HK-2 (cell line): ENCODE results near the gene GDF2.

Experiments used
- DNase-seq: peaks from one replicate; pipeline ENCODE4 v3.0.0-alpha.2; 2018; ENCODE audit not compliant: unreplicated experiment

Gene GDF2

DNA sequence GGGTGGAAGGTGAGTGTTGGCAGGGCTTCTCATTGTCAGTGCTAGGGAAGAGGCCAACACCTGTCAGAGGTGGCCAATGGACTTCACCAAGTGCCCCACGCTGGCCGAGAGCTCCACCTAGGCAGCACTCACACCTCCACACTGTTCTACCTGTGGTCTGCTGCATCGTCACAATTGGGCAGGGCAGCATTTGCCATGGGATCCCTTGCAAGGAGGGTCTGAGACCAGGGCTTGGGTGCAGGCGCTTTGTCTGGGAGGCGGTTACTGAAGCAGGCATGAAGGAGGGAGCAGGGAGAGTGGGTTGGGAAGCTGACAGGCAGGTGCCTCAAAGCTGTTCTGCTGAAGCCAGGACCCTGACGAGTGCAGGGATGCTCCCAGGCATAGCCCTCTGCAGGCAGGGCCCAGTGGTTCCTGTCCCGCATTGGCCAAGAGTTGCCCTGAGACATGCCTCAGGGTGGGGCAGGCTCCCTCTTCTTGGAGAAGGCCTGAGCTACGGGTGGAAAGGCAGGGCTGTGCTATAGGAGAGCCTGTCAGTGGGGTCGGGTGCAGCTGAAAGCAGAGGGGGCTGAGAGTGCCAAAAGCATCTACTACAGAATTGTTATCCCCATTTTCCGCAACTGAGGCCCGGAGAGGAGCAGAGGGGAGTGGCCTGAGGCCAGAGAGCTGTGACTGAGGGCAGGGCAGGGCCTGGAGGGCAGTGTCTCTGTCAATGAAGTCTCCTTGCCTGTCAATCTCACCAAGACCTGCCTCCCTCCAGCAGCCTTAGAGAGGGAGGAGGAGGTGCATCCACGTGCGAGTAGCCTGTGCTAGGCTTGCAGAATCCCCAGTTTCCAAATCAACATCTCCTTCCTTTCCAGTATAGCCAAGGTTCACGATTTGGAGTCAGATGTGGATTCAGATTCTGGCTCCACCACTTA lies 29.9 kb downstream of the GDF2 start:
- no peak for DNase-seq

DNA sequence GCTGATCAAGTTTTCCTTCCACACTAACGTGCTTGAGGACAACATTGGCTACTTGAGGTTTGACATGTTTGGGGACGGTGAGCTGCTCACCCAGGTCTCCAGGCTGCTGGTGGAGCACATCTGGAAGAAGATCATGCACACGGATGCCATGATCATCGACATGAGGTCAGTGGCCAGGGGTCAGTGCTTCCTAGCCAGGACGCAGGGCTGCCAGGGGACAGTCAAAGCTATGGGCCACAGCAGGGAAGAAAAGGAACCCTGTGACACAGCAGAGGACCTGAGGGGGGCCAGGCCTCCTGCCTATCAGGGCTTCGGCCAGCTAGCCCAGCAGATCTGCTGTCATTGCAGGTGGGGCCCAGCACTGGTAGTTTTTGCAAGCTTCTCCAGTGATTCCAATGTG lies 31.1 kb downstream of the GDF2 start:
- no peak for DNase-seq

DNA sequence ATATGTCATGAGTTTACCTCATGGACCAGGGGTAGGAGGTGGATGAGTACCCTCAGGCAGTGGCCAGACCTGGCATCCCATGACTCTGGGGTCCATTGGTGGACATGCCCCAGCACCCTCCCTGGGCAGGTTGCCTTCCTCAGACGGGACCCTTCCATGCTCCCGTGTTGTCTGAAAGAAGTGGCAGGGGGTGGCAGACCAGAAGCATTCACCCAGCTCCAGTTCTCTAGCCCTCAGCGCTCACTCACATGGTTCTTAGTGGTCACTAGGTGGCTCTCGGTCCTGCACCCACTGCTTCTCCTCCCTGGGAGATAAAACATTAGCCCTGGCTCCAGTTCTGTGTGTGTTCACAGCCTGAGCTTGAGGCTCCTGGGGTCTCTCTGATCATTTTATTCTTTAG lies 31.9 kb downstream of the GDF2 start:
- no peak for DNase-seq

DNA sequence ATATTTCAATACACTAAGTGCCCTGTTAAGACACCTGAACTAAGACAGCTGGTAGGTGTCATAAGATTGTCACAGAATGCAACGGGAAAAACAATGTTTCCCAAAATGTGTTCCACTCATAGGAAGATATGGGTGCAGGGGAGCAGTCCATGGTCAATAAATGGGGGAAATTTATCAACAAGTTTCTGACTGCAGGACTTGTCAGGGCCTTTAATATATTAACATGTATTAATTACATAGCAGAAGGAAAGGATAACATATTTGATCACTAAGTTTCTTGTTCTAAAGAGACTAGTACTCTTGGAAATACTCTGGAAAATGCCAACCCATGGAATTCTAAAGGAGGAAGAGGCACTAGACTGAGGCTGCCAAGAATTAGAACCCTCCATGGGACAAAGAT lies 32.6 kb downstream of the GDF2 start:
- DNase-seq: no peak

DNA sequence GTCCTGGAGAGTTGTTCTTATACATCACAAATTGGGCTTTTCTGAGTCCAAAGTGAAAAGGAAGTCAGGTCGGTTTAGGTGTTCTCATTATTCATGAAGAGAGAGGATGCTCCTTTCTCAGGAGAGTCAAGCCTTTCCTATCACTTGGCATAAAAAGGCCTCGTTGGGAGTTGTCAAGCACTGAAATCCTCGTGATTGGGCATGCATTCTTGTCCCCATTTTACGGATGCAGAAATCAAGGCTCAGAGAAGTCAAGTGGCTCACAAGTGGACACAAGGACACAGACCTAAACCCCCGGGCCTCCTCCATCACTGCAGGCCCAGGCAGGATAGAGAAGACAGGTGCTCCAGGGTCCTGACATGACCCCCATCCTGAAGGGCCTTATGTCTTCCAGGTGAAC lies 34.5 kb downstream of the GDF2 start:
- no peak for DNase-seq

DNA sequence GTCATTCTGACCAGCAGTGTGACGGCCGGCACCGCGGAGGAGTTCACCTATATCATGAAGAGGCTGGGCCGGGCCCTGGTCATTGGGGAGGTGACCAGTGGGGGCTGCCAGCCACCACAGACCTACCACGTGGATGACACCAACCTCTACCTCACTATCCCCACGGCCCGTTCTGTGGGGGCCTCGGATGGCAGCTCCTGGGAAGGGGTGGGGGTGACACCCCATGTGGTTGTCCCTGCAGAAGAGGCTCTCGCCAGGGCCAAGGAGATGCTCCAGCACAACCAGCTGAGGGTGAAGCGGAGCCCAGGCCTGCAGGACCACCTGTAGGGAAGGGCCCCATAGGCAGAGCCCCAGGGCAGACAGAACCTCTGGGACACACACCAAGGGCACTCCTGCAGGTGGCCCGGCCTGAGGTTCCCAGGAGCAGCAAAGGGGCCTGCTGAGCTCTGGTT lies 34.9 kb downstream of the GDF2 start:
- DNase-seq: no peak

DNA sequence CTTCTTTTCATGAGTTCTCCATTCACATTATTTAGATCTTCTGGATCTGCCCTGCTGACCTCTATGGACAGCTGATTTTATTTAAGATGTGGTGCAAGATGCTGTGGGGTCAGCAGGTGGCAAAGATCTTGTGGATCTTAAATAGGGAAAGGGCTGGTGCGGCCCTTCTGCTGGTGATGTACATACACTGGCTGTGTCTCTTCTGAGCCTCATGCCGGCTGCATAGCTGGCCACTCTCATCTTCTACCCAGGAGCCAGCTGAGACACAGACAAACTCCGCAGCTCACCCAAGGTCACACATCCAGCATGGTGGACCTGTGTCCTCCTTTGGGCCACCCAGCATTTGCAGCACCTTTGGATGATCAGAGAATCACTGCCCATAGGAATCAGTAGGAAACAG lies 35.7 kb downstream of the GDF2 start:
- DNase-seq: no peak

DNA sequence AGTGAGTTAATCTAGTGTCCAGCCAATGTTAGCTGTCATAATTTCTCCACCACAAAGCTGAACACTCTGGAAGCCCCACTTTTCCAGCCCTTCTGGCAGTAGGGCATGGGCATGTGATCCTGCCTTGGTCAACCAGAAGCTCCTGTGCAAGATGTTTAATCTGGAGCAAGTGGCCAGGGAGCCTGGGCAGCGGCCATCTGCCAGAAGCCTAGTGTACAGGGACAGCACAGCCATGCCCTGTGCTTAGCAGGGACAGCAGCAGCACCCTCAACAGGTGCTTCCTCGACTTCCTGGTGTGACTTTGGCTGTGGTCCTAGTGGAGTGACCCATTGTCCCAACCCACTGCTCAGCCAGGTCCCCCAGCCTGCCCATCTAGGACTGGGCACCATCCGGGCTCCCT lies 36.2 kb downstream of the GDF2 start:
- no peak for DNase-seq

DNA sequence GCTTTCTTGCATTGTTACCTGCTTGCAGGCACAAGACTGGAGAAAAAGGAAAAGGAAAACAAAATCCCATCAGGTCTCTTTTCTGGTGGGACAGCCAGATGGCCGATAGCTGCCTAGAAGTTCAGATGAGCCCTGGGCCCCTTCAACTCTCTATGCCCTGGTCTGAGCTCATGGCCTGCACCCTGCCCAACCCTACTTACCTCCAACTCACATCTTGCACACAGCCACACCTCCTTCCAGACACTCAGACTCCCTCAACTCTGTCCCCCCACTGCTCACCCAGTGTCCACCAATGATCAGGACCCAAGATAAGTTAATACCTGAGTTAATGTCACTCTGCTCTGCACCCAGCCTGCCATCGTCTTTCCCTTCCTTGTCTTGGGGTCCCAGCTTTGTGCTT lies 36.8 kb downstream of the GDF2 start:
- DNase-seq: no peak

DNA sequence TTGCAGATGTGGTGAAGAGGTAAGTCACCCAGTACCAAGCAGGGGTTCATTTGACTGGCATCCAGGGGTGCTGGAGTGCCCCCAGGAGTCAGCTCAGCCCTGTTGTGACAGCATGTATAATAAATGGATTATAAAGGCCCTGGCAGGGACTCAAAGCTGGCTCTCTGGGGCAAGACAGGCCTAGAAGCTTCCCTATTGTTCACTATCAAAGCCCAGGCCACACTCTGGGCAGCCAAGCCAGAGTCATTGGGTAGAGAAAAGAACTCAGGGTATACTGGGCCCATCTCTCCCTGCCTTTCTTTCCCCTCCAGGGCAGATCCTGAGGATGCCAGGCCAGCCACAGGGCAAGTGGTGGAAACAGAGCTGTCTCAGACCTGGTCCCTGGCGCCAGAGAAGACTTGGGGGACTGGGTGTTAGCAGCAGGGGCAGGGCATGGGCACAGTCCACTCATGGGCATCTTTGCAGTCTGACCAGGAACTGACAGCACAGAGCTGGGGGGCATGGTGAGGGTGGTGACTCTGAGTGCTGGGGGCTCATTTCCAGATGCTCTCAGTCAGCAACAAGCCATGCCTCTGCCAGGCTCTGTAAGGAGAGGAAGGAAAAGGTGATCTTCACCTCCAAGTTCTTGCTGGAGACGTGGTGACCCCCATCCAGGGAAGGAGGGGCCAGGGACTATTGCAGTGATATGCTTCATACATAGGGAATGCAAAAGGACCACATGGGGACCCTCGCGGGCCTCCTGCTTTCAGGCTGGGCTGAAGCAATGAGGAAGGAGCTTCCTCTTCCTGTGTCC lies 37.6 kb downstream of the GDF2 start:
- no peak for DNase-seq

DNA sequence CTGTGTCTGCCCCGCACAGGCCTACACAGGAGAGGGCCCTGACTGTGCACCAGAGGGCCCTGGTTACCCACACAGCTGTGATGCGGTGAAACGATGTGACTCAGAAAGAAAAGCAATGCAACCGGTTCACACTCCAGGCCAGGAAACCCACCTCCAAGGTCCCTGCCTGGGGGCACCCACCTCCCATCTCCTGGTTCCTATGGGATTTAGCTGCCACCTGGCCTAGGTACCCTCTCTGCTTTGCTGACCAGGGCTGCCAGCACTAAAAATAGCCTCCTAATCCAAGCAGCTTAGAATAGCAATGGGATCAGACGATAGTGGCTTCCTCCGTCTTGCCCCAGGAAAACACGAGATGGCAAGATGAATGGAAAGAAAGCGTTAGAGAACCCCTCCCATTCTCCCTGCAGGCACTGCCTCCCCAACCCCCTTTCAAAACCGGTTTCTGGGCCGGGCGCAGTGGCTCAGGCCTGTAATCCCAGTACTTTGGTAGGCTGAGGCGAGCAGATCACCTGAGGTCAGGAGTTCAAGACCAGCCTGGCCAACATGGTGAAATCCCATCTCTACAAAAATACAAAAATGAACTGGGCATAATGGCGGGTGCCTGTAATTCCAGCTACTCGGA lies 38.3 kb downstream of the GDF2 start:
- no peak for DNase-seq

DNA sequence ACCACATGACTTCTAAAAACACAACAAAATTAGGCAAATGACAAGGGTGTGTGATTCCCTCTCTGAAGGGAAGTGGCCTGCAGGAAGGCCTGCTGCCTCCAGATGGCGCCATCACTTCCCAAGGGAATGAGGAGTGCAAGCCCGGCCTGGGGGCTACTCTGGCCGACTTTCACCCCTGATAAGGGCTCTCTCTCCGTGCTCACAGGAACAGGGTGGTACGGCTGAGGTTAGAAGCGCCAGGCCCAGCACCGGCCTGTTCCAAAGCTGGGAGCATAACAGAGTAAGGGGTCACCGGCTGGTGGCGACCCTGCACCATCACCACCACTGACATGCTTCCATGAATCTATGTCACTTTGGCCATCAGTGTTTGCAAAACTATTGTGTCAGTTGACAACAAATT lies 39.0 kb downstream of the GDF2 start:
- peak; percentile 41 for DNase-seq

DNA sequence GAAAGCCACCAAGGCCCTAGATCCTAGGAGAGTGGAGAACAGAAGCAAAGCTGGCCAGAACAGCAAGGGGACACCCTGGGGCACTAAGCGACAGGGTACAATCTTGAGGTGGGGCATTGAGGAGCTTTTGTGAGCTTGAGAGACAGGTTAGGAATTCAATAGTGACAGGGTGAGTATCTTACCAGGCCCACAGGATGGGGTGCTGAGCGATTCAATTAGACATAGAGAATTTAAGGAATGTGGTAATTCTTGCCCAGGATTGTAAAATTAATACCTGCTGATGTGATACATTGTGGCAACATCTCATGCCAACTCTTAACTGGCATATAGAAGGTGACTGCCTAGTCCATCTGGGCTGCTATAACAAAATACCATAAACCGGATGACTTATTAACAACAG lies 39.9 kb downstream of the GDF2 start:
- no peak for DNase-seq

DNA sequence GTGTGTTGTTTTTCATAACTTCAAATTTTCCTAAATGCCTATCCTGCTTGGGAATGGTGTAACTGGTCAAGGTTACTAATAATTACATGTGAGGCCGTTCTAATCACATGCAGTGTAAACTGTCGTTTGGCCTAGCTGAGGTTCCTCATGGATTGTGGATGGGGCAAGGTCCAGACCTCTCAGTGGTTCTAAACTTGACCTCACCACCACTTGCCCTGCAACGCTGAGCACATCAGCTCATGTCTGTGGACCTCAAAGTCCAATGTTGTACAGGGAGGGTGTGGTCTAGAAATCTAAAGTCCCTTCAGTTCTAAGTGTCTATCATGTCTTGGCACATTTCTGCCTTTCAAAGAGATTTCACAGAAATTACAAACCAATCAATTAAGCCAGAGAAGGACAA lies 41.5 kb downstream of the GDF2 start:
- DNase-seq: no peak

DNA sequence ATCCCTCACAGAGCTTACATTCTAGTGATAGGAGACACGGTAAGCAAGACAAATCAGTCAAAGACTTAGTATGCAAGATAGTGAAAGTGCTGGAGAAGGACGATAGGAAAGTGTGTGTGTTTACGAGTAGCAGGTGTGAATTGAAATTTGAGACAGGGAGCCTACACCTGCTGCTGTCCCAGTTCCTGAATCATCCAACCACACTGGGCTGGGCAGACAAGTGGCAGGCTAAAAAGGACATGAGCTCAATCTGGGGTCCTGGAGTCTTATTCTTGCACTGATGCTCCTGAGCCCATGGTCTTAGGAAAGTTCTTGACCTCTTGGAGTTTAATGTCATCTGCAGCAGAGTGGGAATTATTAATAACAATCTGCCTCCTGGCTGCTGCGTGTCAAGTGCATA lies 42.1 kb downstream of the GDF2 start:
- no peak for DNase-seq

DNA sequence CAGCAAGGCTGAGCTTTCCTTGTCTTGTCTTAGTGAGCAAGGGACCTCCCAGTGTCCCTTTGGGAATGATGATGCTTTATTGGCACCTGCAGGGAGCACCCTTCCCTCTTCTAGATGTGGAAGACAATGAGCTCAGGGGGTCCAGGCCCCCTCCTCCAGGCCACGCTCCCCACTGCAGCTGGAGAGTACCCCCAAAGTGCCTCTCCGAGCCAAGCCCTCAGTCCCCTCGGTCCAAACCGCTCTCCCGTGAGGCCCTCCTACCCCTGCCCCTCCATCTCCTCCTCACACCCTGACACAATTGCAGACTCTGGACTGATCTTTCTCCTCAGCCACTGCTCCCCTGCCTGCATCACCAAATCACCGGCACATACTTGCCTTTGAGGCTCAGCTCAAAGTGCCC lies 42.7 kb downstream of the GDF2 start:
- no peak for DNase-seq

DNA sequence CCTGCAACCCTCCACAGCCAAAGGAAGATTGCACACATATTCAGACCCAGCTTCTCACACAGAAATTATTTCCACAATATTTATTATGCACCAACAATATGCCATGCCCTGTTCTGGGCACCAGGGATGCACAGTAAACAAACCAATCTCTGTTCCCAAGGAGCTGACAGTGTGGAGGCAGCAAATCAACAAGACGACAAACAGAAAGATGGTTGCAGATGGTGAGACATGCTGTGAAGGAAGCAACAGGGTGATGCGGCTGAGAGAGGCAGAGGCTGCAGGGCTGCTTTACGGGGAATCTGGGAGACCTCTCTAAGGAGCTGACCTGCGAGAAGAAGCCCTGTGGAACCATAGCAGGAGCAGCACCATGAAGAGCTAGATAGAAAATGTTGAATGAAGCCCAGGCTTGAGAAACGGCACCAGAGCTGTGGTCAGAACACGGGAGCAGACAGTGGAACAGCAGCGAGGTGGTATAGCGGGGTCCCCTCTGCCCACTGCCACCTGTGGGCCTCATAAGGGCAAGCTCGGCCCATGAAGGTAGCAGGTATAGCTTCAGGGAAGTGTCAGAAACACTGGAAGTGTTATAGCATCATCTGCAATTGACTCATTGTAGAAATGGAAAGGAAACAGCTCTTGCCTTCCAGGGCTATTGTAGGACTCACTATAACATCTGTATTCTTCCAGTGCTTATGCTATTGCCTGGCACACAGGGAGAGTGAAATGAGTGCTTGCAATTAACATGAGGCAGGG lies 43.4 kb downstream of the GDF2 start:
- no peak for DNase-seq

DNA sequence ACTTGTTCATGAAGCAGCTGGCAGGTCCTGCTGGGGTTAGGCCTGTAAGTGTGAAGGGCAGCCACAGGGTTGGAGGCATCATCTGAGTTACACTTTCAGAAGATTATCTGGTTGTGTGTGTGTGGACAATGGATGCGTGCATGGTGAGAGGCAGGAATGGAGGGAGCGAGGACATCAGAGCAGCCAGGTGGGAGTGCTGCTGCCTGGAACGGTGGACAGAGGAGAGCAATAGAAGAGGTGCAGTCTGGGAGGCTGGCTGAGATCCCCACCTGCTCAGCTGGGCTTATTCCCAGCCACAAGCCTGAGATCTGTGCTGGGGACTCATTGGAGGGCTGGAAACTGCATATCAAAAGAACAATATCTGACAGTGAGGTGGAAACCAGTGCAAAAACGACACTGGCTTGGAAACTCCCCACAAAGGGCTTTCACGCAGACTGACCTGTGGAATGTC lies 44.0 kb downstream of the GDF2 start:
- no peak for DNase-seq

DNA sequence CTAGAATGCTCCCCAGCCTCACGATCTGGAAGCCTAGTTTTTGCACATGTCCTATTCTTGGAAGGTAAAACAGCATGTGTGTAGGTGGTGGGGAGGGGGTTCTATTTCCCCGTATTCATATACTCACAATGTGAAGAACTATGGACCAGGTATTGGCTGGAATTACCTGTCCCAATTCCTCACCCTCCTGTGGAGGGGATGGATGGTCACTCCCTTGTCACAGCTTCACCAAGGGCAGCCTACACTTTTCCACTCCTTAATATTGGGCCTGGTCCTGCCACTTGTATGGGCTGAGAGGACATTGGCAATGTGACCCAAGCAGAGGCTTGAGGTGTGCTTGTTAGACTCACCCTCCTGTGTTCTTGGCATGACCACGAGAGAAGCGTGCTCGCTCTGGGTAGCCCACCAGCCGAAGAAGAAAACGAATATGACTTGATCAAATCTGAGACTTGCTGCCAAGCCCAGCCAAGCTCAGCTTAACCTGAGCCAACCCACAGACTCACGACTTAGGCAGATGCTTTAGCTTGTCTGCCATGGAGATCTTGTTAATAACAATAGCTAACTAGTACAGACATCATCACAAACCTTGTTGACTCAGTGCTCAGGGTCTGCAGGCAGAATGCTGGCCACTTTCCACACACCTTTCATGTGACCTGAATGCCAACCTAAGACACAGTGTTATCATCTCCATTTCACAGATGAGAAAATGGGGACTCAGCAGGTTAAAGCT lies 44.6 kb downstream of the GDF2 start:
- DNase-seq: no peak

DNA sequence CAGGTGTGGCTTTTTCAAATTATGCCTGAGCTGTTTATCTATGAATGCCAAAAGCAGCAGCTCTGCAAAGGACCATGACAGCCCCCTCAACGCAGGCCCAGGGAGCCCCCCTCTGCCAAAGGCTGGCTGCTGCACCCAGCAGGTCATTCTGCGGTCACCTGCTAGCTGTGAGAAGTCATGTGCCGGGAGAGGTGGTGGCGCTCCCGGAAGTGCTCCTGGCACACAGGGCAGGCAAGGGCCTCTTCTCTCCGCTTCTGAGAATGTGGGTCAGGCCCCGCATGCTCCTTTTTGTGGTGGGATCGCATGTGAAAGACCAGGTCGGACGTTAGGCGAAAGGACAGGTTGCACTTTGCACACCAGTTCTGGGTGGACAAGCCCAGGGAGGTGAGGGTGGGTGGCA lies 45.4 kb downstream of the GDF2 start:
- no peak for DNase-seq
